ENCODE results near the gene KANSL2. TPM values are rescaled to one million over a fixed set of nuclear protein-coding genes. Genes with fewer than 3 reads are reported as not detected.
A peak's percentile ranks its signal among the peaks of the same experiment; 100 is the strongest.
"Not testable (repeated sequence)": the region's sequence is repeated elsewhere in the genome, so short reads cannot be mapped to it uniquely, and the experiment has no call there.

Gene KANSL2, protein sequence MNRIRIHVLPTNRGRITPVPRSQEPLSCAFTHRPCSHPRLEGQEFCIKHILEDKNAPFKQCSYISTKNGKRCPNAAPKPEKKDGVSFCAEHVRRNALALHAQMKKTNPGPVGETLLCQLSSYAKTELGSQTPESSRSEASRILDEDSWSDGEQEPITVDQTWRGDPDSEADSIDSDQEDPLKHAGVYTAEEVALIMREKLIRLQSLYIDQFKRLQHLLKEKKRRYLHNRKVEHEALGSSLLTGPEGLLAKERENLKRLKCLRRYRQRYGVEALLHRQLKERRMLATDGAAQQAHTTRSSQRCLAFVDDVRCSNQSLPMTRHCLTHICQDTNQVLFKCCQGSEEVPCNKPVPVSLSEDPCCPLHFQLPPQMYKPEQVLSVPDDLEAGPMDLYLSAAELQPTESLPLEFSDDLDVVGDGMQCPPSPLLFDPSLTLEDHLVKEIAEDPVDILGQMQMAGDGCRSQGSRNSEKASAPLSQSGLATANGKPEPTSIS
- 86.2 TPM for total RNA-seq

DNA sequence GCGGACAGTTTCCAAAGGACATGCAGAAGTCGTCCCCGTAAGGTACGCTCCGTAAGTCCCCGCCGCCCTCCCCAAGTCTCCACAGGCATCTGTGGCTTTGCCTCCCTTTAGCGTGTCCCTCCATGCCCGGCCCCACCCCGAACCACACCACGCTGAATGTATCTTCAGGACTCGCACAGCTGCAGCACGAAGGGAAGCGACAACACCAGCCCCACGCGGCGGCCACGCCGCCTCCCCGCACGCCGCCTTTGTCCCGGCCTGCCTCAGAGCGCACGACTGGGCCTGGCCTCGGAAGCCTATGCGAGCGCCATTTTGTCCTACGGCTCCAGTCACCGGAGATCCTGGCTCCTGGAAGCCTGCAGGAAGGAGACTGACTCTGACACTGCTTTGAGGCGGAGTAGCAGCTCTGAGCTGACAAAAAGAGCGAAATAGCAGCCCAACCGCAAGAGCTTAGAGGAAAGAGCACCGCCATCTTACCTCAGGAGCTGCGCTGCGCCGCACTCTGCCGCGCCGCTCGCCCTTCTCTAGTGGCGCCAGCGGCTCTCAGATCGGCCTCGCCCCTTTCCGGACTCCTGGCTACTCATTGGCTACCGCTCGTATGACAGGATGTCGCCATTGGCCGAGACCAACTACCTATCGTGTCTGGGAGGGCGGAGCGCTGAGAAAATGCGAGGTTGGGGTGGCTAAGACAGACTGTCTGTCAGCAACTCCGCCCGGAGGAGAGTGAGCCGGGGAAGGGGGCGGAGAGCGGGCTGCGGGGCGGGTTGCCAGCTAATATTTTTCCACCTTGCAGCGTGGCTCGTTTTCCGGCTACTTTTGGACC lies at the start of gene KANSL2:
Gene KANSL2 (minus strand): TSS at position 529 of the 823 bp plus-strand sequence. CDS start 606 bp downstream, outside the sequence.
- Histone ChIP-seq H3K4me1 (peaks cover 50% of the 10 kb centered on the region), H3K27me3 (no peaks in the 10 kb centered on the region), H3K9me3 (no peaks in the 10 kb centered on the region), H3K27ac (peak within 1 kb of the TSS; percentile 85), H3K4me3 (peak within 1 kb of the TSS; percentile 80 to 97), H3K36me3 (peaks cover 0 to 16% of the 10 kb centered on the region in 2 donors)
- peak in 1 of 2 donors; percentile 96 for TF ChIP-seq POLR2A (IDR thresholded peaks at IDR 0.05)
- TF ChIP-seq POLR2AphosphoS5 (IDR thresholded peaks at IDR 0.05; ENCODE audit: insufficient read depth in 1 of 2, low read depth in 1 of 2) = peak; percentile 95 to 100
- TF ChIP-seq, protein P1, sequence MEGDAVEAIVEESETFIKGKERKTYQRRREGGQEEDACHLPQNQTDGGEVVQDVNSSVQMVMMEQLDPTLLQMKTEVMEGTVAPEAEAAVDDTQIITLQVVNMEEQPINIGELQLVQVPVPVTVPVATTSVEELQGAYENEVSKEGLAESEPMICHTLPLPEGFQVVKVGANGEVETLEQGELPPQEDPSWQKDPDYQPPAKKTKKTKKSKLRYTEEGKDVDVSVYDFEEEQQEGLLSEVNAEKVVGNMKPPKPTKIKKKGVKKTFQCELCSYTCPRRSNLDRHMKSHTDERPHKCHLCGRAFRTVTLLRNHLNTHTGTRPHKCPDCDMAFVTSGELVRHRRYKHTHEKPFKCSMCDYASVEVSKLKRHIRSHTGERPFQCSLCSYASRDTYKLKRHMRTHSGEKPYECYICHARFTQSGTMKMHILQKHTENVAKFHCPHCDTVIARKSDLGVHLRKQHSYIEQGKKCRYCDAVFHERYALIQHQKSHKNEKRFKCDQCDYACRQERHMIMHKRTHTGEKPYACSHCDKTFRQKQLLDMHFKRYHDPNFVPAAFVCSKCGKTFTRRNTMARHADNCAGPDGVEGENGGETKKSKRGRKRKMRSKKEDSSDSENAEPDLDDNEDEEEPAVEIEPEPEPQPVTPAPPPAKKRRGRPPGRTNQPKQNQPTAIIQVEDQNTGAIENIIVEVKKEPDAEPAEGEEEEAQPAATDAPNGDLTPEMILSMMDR (IDR thresholded peaks at IDR 0.05) = no peak
- peak; percentile 98 to 99 for DNase-seq (ENCODE audit: extremely low spot score in 2 of 2)
- intact Hi-C loops (cut with DNase I) = no loop called here

DNA sequence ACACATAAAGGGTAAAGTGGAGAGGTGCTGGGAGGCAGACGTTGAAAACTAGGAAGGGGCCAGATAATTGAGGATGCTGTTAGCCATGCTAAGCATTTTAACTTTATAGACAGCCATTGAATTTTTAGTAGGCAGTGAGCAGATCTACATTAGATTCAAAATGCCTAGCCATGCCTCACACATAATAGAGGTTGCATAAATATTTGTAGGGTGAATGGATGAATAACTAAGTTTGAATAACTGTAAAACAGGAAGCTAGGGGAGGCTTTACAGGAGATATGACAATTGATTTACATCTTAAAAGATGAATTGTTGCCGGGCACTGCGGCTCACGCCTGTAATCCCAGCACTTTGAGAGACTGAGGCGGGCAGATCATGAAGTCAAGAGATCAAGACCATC lies 46.8 kb upstream of the KANSL2 start:
- Histone ChIP-seq H3K4me3 (no peak overlapping the region), H3K27me3 (no peaks in the 10 kb centered on the region), H3K27ac (no peak overlapping the region), H3K9me3 (no peaks in the 10 kb centered on the region), H3K4me1 (no peaks in the 10 kb centered on the region), H3K36me3 (no peaks in the 10 kb centered on the region)
- intact Hi-C loops (cut with DNase I) = no loop called here
- TF ChIP-seq POLR2A (IDR thresholded peaks at IDR 0.05) (no peak), POLR2AphosphoS5 (IDR thresholded peaks at IDR 0.05; ENCODE audit: insufficient read depth in 1 of 2, low read depth in 1 of 2) (no peak)
- TF ChIP-seq, protein P1 (IDR thresholded peaks at IDR 0.05) = no peak
- no peak for DNase-seq (ENCODE audit: extremely low spot score in 2 of 2)

DNA sequence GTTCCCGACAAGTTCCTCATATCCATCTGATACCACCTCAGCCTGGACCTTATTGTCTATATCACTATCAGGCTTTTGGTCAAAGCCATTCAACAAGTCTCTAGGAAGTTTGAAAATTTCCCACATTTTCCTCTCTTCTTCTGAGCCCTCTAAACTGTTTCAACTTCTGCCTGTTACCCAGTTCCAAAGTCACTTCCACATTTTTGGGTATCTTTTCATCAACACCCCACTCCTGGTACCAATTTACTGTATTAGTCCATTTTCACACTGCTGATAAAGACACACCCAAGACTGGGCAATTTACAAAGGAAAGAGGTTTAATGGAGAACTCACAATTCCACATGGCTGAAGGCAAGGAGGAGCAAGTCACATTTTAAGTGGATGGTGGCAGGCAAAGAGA lies 38.7 kb upstream of the KANSL2 start:
- H3K36me3 ChIP-seq; DNase-seq (ENCODE audit: extremely low spot score in 2 of 2); H3K4me1 ChIP-seq; intact Hi-C loops (cut with DNase I); H3K9me3 ChIP-seq; H3K27me3 ChIP-seq; H3K4me3 ChIP-seq; H3K27ac ChIP-seq: not testable (repeated sequence)

DNA sequence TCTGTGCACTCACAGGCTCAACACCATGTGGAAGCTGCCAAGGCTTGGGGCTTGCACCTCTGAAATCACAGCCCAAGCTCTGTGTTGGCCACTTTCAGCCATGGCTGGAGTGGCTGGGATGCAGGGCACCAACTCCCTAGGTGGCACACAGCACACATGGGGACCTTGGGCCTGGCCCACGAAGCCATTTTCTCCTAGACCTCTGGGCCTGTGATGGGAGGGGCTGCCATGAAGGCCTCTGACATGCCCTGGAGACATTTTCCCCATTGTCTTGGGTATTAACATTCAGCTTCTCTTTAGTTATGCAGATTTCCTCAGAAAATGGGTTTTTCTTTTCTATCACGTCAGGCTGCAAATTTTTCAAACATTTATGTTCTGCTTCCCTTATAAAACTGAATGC lies 38.1 kb upstream of the KANSL2 start:
- H3K4me1 ChIP-seq; H3K36me3 ChIP-seq; intact Hi-C loops (cut with DNase I); H3K27ac ChIP-seq; H3K4me3 ChIP-seq; H3K9me3 ChIP-seq; DNase-seq (ENCODE audit: extremely low spot score in 2 of 2); H3K27me3 ChIP-seq: not testable (repeated sequence)

DNA sequence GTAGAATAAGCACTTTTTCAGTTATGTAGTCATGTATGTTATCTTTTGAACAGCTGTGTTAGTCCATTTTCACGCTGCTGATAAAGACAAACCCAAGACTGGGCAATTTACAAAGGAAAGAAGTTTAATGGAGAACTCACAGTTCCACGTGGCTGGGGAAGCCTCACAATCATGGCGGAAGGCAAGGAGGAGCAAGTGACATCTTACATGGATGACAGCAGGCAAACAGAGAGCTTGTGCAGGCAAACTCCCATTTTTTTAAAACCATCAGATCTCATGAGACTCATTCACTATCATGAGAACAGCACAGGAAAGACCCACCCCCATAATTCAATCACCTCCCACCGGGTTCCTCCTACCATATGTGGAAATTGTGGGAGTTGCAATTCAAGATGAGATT lies 37.0 kb upstream of the KANSL2 start:
- DNase-seq (ENCODE audit: extremely low spot score in 2 of 2); H3K27ac ChIP-seq; H3K36me3 ChIP-seq; intact Hi-C loops (cut with DNase I); H3K4me3 ChIP-seq; H3K27me3 ChIP-seq; H3K9me3 ChIP-seq: not testable (repeated sequence)
- H3K4me1 ChIP-seq = peaks cover 21% of the 10 kb centered on the region

DNA sequence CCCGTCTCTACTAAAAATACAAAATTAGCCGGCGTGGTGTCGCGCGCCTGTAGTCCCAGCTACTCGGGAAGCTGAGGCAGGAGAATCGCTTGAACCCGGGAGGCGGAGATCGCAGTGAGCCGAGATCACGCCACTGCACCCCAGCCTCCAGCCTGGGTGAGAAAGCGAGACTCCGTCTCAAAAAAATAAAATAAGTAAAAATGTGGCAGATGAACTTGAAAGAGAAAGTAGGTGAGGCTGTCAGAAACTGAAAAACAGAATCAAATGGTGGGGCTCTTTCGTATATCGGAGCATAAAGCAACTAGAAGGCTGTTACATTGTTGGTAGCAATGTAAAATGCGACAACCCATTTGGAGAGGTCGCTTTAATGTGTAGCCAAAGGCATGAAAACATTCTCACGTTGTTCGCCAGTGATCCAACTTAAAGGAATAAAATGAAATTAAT lies 35.2 kb upstream of the KANSL2 start:
- intact Hi-C loops (cut with DNase I) = no loop called here
- peak overlapping the region; percentile 91 for H3K27ac ChIP-seq
- H3K4me3 ChIP-seq = peak overlapping the region; percentile 76 to 88
- H3K36me3 ChIP-seq = peaks cover 0 to 8% of the 10 kb centered on the region in 2 donors
- TF ChIP-seq, protein P1 (IDR thresholded peaks at IDR 0.05) = no peak
- TF ChIP-seq POLR2A (IDR thresholded peaks at IDR 0.05) (no peak), POLR2AphosphoS5 (IDR thresholded peaks at IDR 0.05; ENCODE audit: insufficient read depth in 1 of 2, low read depth in 1 of 2) (no peak)
- no peaks in the 10 kb centered on the region for H3K9me3 ChIP-seq
- DNase-seq (ENCODE audit: extremely low spot score in 2 of 2) = no peak
- peaks cover 29% of the 10 kb centered on the region for H3K4me1 ChIP-seq
- H3K27me3 ChIP-seq = no peaks in the 10 kb centered on the region
